SH-SY5Y (cell line): Measurements from ENCODE around the gene ILKAP.

Source experiments
- GATA2 ChIP-seq: IDR thresholded peaks from 2 replicates; pipeline ENCODE4 v1.6.1; 2011; ENCODE audit warnings: mild to moderate bottlenecking, low read depth, low read length
- GATA3 ChIP-seq: IDR thresholded peaks from 2 replicates; pipeline ENCODE4 v1.6.1; 2011; ENCODE audit warnings: low read depth, mild to moderate bottlenecking, low read length, moderate library complexity

- no peak for TF ChIP-seq GATA2
- TF ChIP-seq GATA3: no peak
These were observed 22.6 kb upstream of the ILKAP start for GRCh38 chr2:238225911-238226697.
